A549 treated with AZD9567 at 1 μM for 4 hours (cell line): ENCODE data around the gene SCLY. TPM values are rescaled to one million over a fixed set of nuclear protein-coding genes. Genes with fewer than 3 reads are reported as not detected.

Experiments used
- total RNA-seq: library from RNA; stranded (reverse); fragments of 200-300 nt; extraction: Qiagen RNA extraction; gene quantifications from 5 replicates; pipeline ENCODE4 v1.2.3, GENCODE V29; 2022; ENCODE audit not compliant: insufficient read depth

SCLY gene
- 19.5 to 40.0 TPM (median 20.9 TPM) in 5 replicates for total RNA-seq

GRCh38 chr2:238060542-238061314, at the start of gene SCLY:
TSS of gene SCLY (plus strand) at chr2:238061001. CDS start at chr2:238061055, 54 bp downstream.

GRCh38 chr2:238100049-238100820, 39.4 kb downstream of the SCLY start, which contains the start of gene ESPNL:
TSS of gene ESPNL (plus strand) at chr2:238100340. CDS start at chr2:238100420, 80 bp downstream.

GRCh38 chr2:238138331-238139195, 77.8 kb downstream of the SCLY start, which contains the start of gene KLHL30:
TSS of gene KLHL30 (plus strand) at chr2:238138668. CDS start at chr2:238140755, 2,087 bp downstream.

Other genes with a start within 250 kb of the SCLY start
- 0.14 to 0.17 TPM in 2 of 5 replicates, not detected in the others for gene RAMP1, start 201.4 kb upstream of the SCLY start, total RNA-seq
- 40.4 to 58.2 TPM (median 52.6 TPM) in 5 replicates for gene UBE2F, start 94.0 kb upstream of the SCLY start, total RNA-seq
- gene ESPNL, start 39.3 kb downstream of the SCLY start, total RNA-seq, result 0.11 to 0.23 TPM (median 0.16 TPM) in 4 of 5 replicates, not detected in the other
- gene KLHL30, start 77.7 kb downstream of the SCLY start, total RNA-seq, result 0.09 to 0.13 TPM (median 0.11 TPM) in 4 of 5 replicates, not detected in the other
- 7.5 to 13.6 TPM (median 8.5 TPM) in 5 replicates for gene ERFE, start 98.0 kb downstream of the SCLY start, total RNA-seq
- gene ILKAP, start 142.7 kb downstream of the SCLY start, total RNA-seq, result 39.6 to 44.0 TPM (median 43.2 TPM) in 5 replicates
- gene HES6, start 179.0 kb downstream of the SCLY start, total RNA-seq, result 14.2 to 17.4 TPM (median 16.4 TPM) in 5 replicates
- 4.5 to 6.0 TPM (median 5.2 TPM) in 5 replicates for gene PER2, start 227.6 kb downstream of the SCLY start, total RNA-seq